H9 (cell line): ENCODE measurements around the gene SSTR4. TPM values are rescaled to one million over a fixed set of nuclear protein-coding genes. Genes with fewer than 3 reads are reported as not detected.
"Not testable (repeated sequence)": the region's sequence is repeated elsewhere in the genome, so short reads cannot be mapped to it uniquely, and the experiment has no call there.

ENCODE experiments used
- DNase-seq: peaks from one replicate; pipeline ENCODE4 v3.0.0-alpha.2; 2017
- H2AFZ ChIP-seq: one replicate; pipeline ENCODE4 v1.6.1; 2013; ENCODE audit warnings: mild to moderate bottlenecking, low read length, control low read depth, moderate library complexity
- H2AK5ac ChIP-seq: 2 replicates; pipeline ENCODE4 v1.6.1; 2013; ENCODE audit warnings: low read length, control low read depth, mixed read lengths; ENCODE audit not compliant: insufficient read length
- H2BK120ac ChIP-seq: one replicate; pipeline ENCODE4 v1.6.1; 2013; ENCODE audit warnings: low read depth, mild to moderate bottlenecking, low read length, control low read depth, inconsistent platforms; ENCODE audit not compliant: poor library complexity, severe bottlenecking
- H2BK12ac ChIP-seq: 2 replicates; pipeline ENCODE4 v1.6.1; 2013; ENCODE audit warnings: low read length, control low read depth, mixed read lengths, low read depth; ENCODE audit not compliant: insufficient read length
- H2BK15ac ChIP-seq: 2 replicates; pipeline ENCODE4 v1.6.1; 2013; ENCODE audit warnings: low read depth, low read length, control low read depth
- H2BK20ac ChIP-seq: one replicate; pipeline ENCODE4 v1.6.1; 2013; ENCODE audit warnings: low read depth, mild to moderate bottlenecking, low read length, control low read depth, inconsistent platforms; ENCODE audit not compliant: poor library complexity, severe bottlenecking
- H2BK5ac ChIP-seq: 2 replicates; pipeline ENCODE4 v1.6.1; 2013; ENCODE audit warnings: low read length, control low read depth, mixed read lengths; ENCODE audit not compliant: insufficient read length
- H3K14ac ChIP-seq: 2 replicates; pipeline ENCODE4 v1.6.1; 2013; ENCODE audit warnings: low read length, control low read depth; ENCODE audit not compliant: insufficient read depth
- H3K18ac ChIP-seq: 2 replicates; pipeline ENCODE4 v1.6.1; 2013; ENCODE audit warnings: low read depth, mild to moderate bottlenecking, mixed read lengths, low read length, control low read depth; ENCODE audit not compliant: insufficient read length
- H3K23ac ChIP-seq: 2 replicates; pipeline ENCODE4 v1.6.1; 2013; ENCODE audit warnings: low read length, control low read depth, mixed read lengths, low read depth; ENCODE audit not compliant: insufficient read length
- H3K23me2 ChIP-seq: 2 replicates; pipeline ENCODE4 v1.6.1; 2013; ENCODE audit warnings: low read depth, mild to moderate bottlenecking, mixed read lengths, low read length, control low read depth; ENCODE audit not compliant: insufficient read length, poor library complexity, severe bottlenecking
- H3K27ac ChIP-seq: 2 replicates; pipeline ENCODE4 v1.5.1; 2013; ENCODE audit warnings: low read length, control low read depth, mixed read lengths, low read depth; ENCODE audit not compliant: insufficient read length
- H3K27me3 ChIP-seq: 2 replicates; pipeline ENCODE4 v1.6.1; 2013; ENCODE audit warnings: low read length, control low read depth, inconsistent platforms; ENCODE audit not compliant: insufficient read depth
- H3K4ac ChIP-seq: 2 replicates; pipeline ENCODE4 v1.6.1; 2013; ENCODE audit warnings: low read depth, mild to moderate bottlenecking, control low read depth, inconsistent platforms, low read length, moderate library complexity
- H3K4me1 ChIP-seq: 2 replicates; pipeline ENCODE4 v1.6.1; 2013; ENCODE audit warnings: low read length, control low read depth, inconsistent platforms; ENCODE audit not compliant: insufficient read depth
- H3K4me2 ChIP-seq: 2 replicates; pipeline ENCODE4 v1.6.1; 2013; ENCODE audit warnings: low read length, control low read depth, mixed read lengths; ENCODE audit not compliant: insufficient read length, insufficient read depth
- H3K56ac ChIP-seq: 2 replicates; pipeline ENCODE4 v1.6.1; 2013; ENCODE audit warnings: low read depth, mild to moderate bottlenecking, mixed read lengths, low read length, control low read depth; ENCODE audit not compliant: insufficient read length
- H3K79me1 ChIP-seq: 2 replicates; pipeline ENCODE4 v1.6.1; 2013; ENCODE audit warnings: low read depth, mild to moderate bottlenecking, moderate library complexity, low read length, control low read depth, inconsistent platforms; ENCODE audit not compliant: insufficient read depth, poor library complexity, severe bottlenecking
- H3K79me2 ChIP-seq: 2 replicates; pipeline ENCODE4 v1.6.1; 2013; ENCODE audit warnings: low read length, control low read depth, inconsistent platforms; ENCODE audit not compliant: insufficient read depth
- H3K9ac ChIP-seq: 2 replicates; pipeline ENCODE4 v1.6.1; 2013; ENCODE audit warnings: low read length, control low read depth, mixed read lengths; ENCODE audit not compliant: insufficient read length; ENCODE audit errors: extremely low read depth
- H3K9me3 ChIP-seq: one replicate; pipeline ENCODE4 v1.6.1; 2013; ENCODE audit warnings: low read depth, low read length, inconsistent platforms; ENCODE audit not compliant: control insufficient read depth
- H3T11ph ChIP-seq: one replicate; pipeline ENCODE4 v1.6.1; 2013; ENCODE audit warnings: mild to moderate bottlenecking, low read length, control low read depth, inconsistent platforms
- H4K20me1 ChIP-seq: one replicate; pipeline ENCODE4 v1.6.1; 2013; ENCODE audit not compliant: control insufficient read depth, insufficient read length, insufficient read depth
- H4K5ac ChIP-seq: 2 replicates; pipeline ENCODE4 v1.6.1; 2013; ENCODE audit warnings: low read depth, mild to moderate bottlenecking, mixed read lengths, low read length, control low read depth; ENCODE audit not compliant: insufficient read length
- H4K8ac ChIP-seq: replicated peaks from 2 replicates; pipeline ENCODE4 v1.6.1; 2013; ENCODE audit warnings: low read length, control low read depth, mixed read lengths, low read depth; ENCODE audit not compliant: insufficient read length
- H4K91ac ChIP-seq: 2 replicates; pipeline ENCODE4 v1.6.1; 2013; ENCODE audit warnings: low read depth, mild to moderate bottlenecking, moderate library complexity, mixed read lengths, low read length, control low read depth; ENCODE audit not compliant: insufficient read length
- H3K27ac Mint-ChIP-seq, 3 experiments: 2 replicates in 2 of 3; 3 replicates in 1 of 3; pipeline ENCODE4 v1.8.0; 2020 to 2021; ENCODE audit warnings: mixed read lengths in 3 of 3, mild to moderate bottlenecking in 1 of 3, moderate library complexity in 1 of 3
- H3K27me3 Mint-ChIP-seq: 2 replicates; pipeline ENCODE4 v1.8.0; 2021; ENCODE audit warnings: low read depth, mild to moderate bottlenecking, moderate library complexity, mixed read lengths
- H3K36me3 Mint-ChIP-seq, 3 experiments: 2 replicates in 2 of 3; 3 replicates in 1 of 3; pipeline ENCODE4 v1.8.0; 2020 to 2021; ENCODE audit warnings: low read depth in 3 of 3, mixed read lengths in 3 of 3; ENCODE audit not compliant: insufficient read depth in 1 of 3
- H3K4me1 Mint-ChIP-seq, 2 experiments: 2 replicates each; pipeline ENCODE4 v1.8.0; 2020; ENCODE audit warnings: mixed read lengths in 2 of 2
- H3K4me3 Mint-ChIP-seq, 2 experiments: 2 replicates in 1 of 2; 3 replicates in 1 of 2; pipeline ENCODE4 v1.8.0; 2020 to 2021; ENCODE audit warnings: mild to moderate bottlenecking in 2 of 2, mixed read lengths in 2 of 2, moderate library complexity in 1 of 2
- H3K9me3 Mint-ChIP-seq, 2 experiments: 2 replicates in 1 of 2; 3 replicates in 1 of 2; pipeline ENCODE4 v1.8.0; 2020; ENCODE audit warnings: mild to moderate bottlenecking in 2 of 2, mixed read lengths in 2 of 2, moderate library complexity in 1 of 2
- CTCF ChIP-seq: fragments of 200-600 bp; sonication (generic); conservative IDR thresholded peaks from 3 replicates; pipeline ENCODE4 v1.8.0; 2021; ENCODE audit warnings: antibody characterized with exemption, mild to moderate bottlenecking
- WGBS: extraction: QIAGEN DNeasy Blood & Tissue Kit; methylation state at CpG from one replicate; pipeline ENCODE4 v1.1.7; 2013; ENCODE audit warnings: missing lambda C conversion rate, low lambda C conversion rate, mixed read lengths; ENCODE audit not compliant: insufficient read length; ENCODE audit errors: extremely low coverage; 5-methylcytosine and 5-hydroxymethylcytosine counted together
- total RNA-seq: library from RNA; stranded (reverse); gene quantifications from 2 replicates; pipeline ENCODE4 v1.2.1, GENCODE V29; 2021

SSTR4 gene
- total RNA-seq, 1 experiment from 2014 or later, result not detected

GRCh38 chr20:23024701-23025100 lies 10.4 kb upstream of the SSTR4 start:
- H2AK5ac ChIP-seq, result no peak overlapping the region
- Mint-ChIP-seq H3K36me3 (no peaks in the 10 kb centered on the region; a peak in 1 of 7 replicates), H3K27ac (no peak overlapping the region), H3K4me1 (peaks cover 4 to 5% of the 10 kb centered on the region in 2 experiments; a peak in 3 of 4 replicates), H3K27me3 (peaks cover 12% of the 10 kb centered on the region), H3K4me3 (no peak overlapping the region), H3K9me3 (no peaks in the 10 kb centered on the region)
- H4K8ac ChIP-seq, result no peak overlapping the region
- H3K4me1 ChIP-seq, result no peaks in the 10 kb centered on the region
- no peaks in the 10 kb centered on the region for H3K79me1 ChIP-seq
- no peak overlapping the region for H2BK120ac ChIP-seq
- no peak overlapping the region for H3K56ac ChIP-seq
- no peak overlapping the region for H3K9ac ChIP-seq
- H3K18ac ChIP-seq, result no peak overlapping the region
- no CpG with 5 or more reads among the region's 3 CpGs for WGBS
- H3K27me3 ChIP-seq, result no peaks in the 10 kb centered on the region
- no peaks in the 10 kb centered on the region for H3K9me3 ChIP-seq
- H2BK12ac ChIP-seq, result no peak overlapping the region
- no peak overlapping the region for H3K14ac ChIP-seq
- H2AFZ ChIP-seq, result no peak overlapping the region
- no peak for DNase-seq
- H3K23ac ChIP-seq, result no peak overlapping the region
- H3K79me2 ChIP-seq, result no peaks in the 10 kb centered on the region
- no peaks in the 10 kb centered on the region for H4K20me1 ChIP-seq
- H4K91ac ChIP-seq, result no peak overlapping the region
- peak overlapping the region; percentile 59 for H4K5ac ChIP-seq
- H2BK20ac ChIP-seq, result no peak overlapping the region
- H3T11ph ChIP-seq, result no peak overlapping the region
- H3K27ac ChIP-seq, result no peak overlapping the region
- TF ChIP-seq CTCF, result no peak
- H3K4me2 ChIP-seq, result no peak overlapping the region
- H2BK15ac ChIP-seq, result no peak overlapping the region
- no peak overlapping the region for H3K4ac ChIP-seq
- H2BK5ac ChIP-seq, result no peak overlapping the region
- no peaks in the 10 kb centered on the region for H3K23me2 ChIP-seq

GRCh38 chr20:23025503-23025902 lies 9.6 kb upstream of the SSTR4 start:
- WGBS, result no CpG with 5 or more reads among the region's 14 CpGs
- H4K8ac ChIP-seq, H2AFZ ChIP-seq, H2BK15ac ChIP-seq, H3T11ph ChIP-seq, H4K91ac ChIP-seq, H3K4me1 ChIP-seq, H3K56ac ChIP-seq, H2BK120ac ChIP-seq, H3K14ac ChIP-seq, H3K79me2 ChIP-seq, H3K36me3 Mint-ChIP-seq, H2AK5ac ChIP-seq, H2BK20ac ChIP-seq, H2BK5ac ChIP-seq, H3K4me3 Mint-ChIP-seq, H3K9me3 ChIP-seq, H3K9me3 Mint-ChIP-seq, DNase-seq, H3K9ac ChIP-seq, H3K27me3 ChIP-seq, H3K4me2 ChIP-seq, H3K27ac ChIP-seq, H4K20me1 ChIP-seq, H3K23me2 ChIP-seq, H3K4me1 Mint-ChIP-seq, H2BK12ac ChIP-seq, H3K18ac ChIP-seq, H3K23ac ChIP-seq, H4K5ac ChIP-seq, H3K79me1 ChIP-seq, H3K4ac ChIP-seq: not testable (repeated sequence)
- peaks cover 16% of the 10 kb centered on the region for H3K27me3 Mint-ChIP-seq
- peak overlapping the region in 1 of 3 experiments; percentile 65; a peak in 1 of 7 replicates for H3K27ac Mint-ChIP-seq
